Common myeloid progenitor, CD34-positive (primary cell): Measurements from ENCODE around the gene APP.
A peak's percentile ranks its signal among the peaks of the same experiment; 100 is the strongest.

Experiments used
- CTCF ChIA-PET: fragments of 350-600 bp; sonication (Branson Sonifier 250); formaldehyde crosslinking; loops from one replicate; lab custom pipeline; 2021; ENCODE audit warnings: antibody characterized with exemption; lab: Charles Lee
- POLR2A ChIA-PET: fragments of 350-600 bp; sonication (Branson Sonifier 250); formaldehyde crosslinking; loops from one replicate; lab custom pipeline; 2021; ENCODE audit warnings: antibody characterized with exemption; lab: Charles Lee
- DNase-seq, 3 donors: peaks; one replicate each; pipeline versions ENCODE4 v3.0.0 to v3.0.0-alpha.2; 2013
- H3K27ac ChIP-seq, 2 experiments: 1 replicate in 1 of 2; 2 replicates in 1 of 2; pipeline ENCODE4 v1.7.0; 2013; ENCODE audit warnings: inconsistent platforms in 2 of 2, low read length in 2 of 2, mild to moderate bottlenecking in 2 of 2, low read depth in 1 of 2, moderate library complexity in 1 of 2; ENCODE audit not compliant: severe bottlenecking in 2 of 2, insufficient read depth in 1 of 2, poor library complexity in 1 of 2
- H3K27me3 ChIP-seq, 5 experiments: replicated peaks in 2 of 5; 1 replicate in 3 of 5; 2 replicates in 2 of 5; pipeline versions ENCODE4 v1.6.1 to v1.7.0; 2013; ENCODE audit warnings: low read length in 4 of 5, mild to moderate bottlenecking in 2 of 5, moderate library complexity in 2 of 5, inconsistent platforms in 1 of 5; ENCODE audit not compliant: insufficient read depth in 5 of 5, control insufficient read depth in 4 of 5
- H3K36me3 ChIP-seq, 4 experiments: 1 replicate in 2 of 4; 2 replicates in 2 of 4; pipeline versions ENCODE4 v1.6.1 to v1.7.0; 2013; ENCODE audit warnings: low read length in 3 of 4, control low read depth in 1 of 4, mild to moderate bottlenecking in 1 of 4; ENCODE audit not compliant: control insufficient read depth in 4 of 4, insufficient read depth in 4 of 4
- H3K4me1 ChIP-seq, 4 experiments: 1 replicate in 3 of 4; 2 replicates in 1 of 4; pipeline versions ENCODE4 v1.6.1 to v1.7.1; 2013; ENCODE audit warnings: low read length in 3 of 4, mild to moderate bottlenecking in 3 of 4, control low read depth in 1 of 4, inconsistent platforms in 1 of 4, moderate library complexity in 1 of 4; ENCODE audit not compliant: control insufficient read depth in 4 of 4, insufficient read depth in 4 of 4; ENCODE audit errors: control extremely low read depth in 1 of 4
- H3K4me3 ChIP-seq, 7 experiments: 1 replicate in 4 of 7; 2 replicates in 3 of 7; pipeline versions ENCODE4 v1.5.1 to v1.7.0; 2013; ENCODE audit warnings: mild to moderate bottlenecking in 7 of 7, low read length in 6 of 7, moderate library complexity in 6 of 7, inconsistent platforms in 2 of 7, low read depth in 2 of 7, control low read depth in 1 of 7; ENCODE audit not compliant: insufficient read depth in 4 of 7, control insufficient read depth in 1 of 7; ENCODE audit errors: extremely low read depth in 1 of 7
- H3K9me3 ChIP-seq, 5 experiments: 1 replicate in 4 of 5; 2 replicates in 1 of 5; pipeline versions ENCODE4 v1.6.1 to v1.7.1; 2013; ENCODE audit warnings: low read length in 4 of 5, mild to moderate bottlenecking in 2 of 5, inconsistent platforms in 1 of 5, low read depth in 1 of 5, moderate library complexity in 1 of 5; ENCODE audit not compliant: control insufficient read depth in 4 of 5, insufficient read depth in 2 of 5; ENCODE audit errors: control extremely low read depth in 1 of 5
- WGBS: methylation state at CpG from one replicate; pipeline ENCODE4 v1.1.5; 2013; ENCODE audit not compliant: insufficient coverage; 5-methylcytosine and 5-hydroxymethylcytosine counted together

Gene APP

GRCh38 chr21:25863747-25864146, 306.8 kb downstream of the APP start:
- Histone ChIP-seq H3K4me3 (no peak overlapping the region), H3K9me3 (no peaks in the 10 kb centered on the region), H3K4me1 (peaks cover 0 to 1% (median 0%) of the 10 kb centered on the region in 4 experiments), H3K36me3 (no peaks in the 10 kb centered on the region), H3K27me3 (no peaks in the 10 kb centered on the region), H3K27ac (no peak overlapping the region)
- CTCF ChIA-PET = no interaction called here
- 100% methylated on average over 3 of the region's 4 CpGs for WGBS
- POLR2A ChIA-PET = no interaction called here
- DNase-seq = no peak

- H3K36me3 ChIP-seq = no peaks in the 10 kb centered on the region
- no peak for DNase-seq
- peaks cover 0 to 1% (median 0%) of the 10 kb centered on the region in 4 experiments for H3K4me1 ChIP-seq
- POLR2A ChIA-PET = no interaction called here
- H3K27me3 ChIP-seq = no peaks in the 10 kb centered on the region
- H3K27ac ChIP-seq = no peak overlapping the region
- H3K9me3 ChIP-seq = no peaks in the 10 kb centered on the region
- CTCF ChIA-PET = no interaction called here
- H3K4me3 ChIP-seq = no peak overlapping the region
- WGBS = 100% methylated on average over 1 of the region's 1 CpG
Observed at GRCh38 chr21:25863031-25863430, 307.5 kb downstream of the APP start.

GRCh38 chr21:25862596-25862995, 308.0 kb downstream of the APP start:
- H3K4me1 ChIP-seq = peaks cover 0 to 1% (median 0%) of the 10 kb centered on the region in 4 experiments
- WGBS = 80% methylated on average over 1 of the region's 1 CpG
- no peaks in the 10 kb centered on the region for H3K27me3 ChIP-seq
- DNase-seq = peak; percentile 40 to 74 (median 72)
- CTCF ChIA-PET = interaction anchor here (1.4 kb wide), 1 partner anchor 72 kb away, joined by 3 read pairs; no protein-coding TSS in a partner anchor
- H3K9me3 ChIP-seq = no peaks in the 10 kb centered on the region
- POLR2A ChIA-PET = no interaction called here
- no peak overlapping the region for H3K4me3 ChIP-seq
- no peaks in the 10 kb centered on the region for H3K36me3 ChIP-seq
- H3K27ac ChIP-seq = no peak overlapping the region

- H3K4me1 ChIP-seq = peaks cover 0 to 1% (median 0%) of the 10 kb centered on the region in 4 experiments
- DNase-seq = peak in 1 of 3 donors; percentile 7
- H3K27me3 ChIP-seq = no peaks in the 10 kb centered on the region
- H3K27ac ChIP-seq = no peak overlapping the region
- ChIA-PET CTCF (interaction anchor here (0.6 to 1.4 kb wide), 3 partner anchors 19 to 621 kb away, joined by 3 to 4 read pairs (median 4); no protein-coding TSS in a partner anchor), POLR2A (no interaction called here)
- no peaks in the 10 kb centered on the region for H3K36me3 ChIP-seq
- H3K9me3 ChIP-seq = no peaks in the 10 kb centered on the region
- WGBS = 94% methylated on average over 2 of the region's 3 CpGs
- H3K4me3 ChIP-seq = no peak overlapping the region
Observed at GRCh38 chr21:25862112-25862511, 308.5 kb downstream of the APP start.

GRCh38 chr21:25859235-25859929, 311.2 kb downstream of the APP start:
- no peak overlapping the region for H3K4me3 ChIP-seq
- 100% methylated on average over 2 of the region's 5 CpGs for WGBS
- no peaks in the 10 kb centered on the region for H3K4me1 ChIP-seq
- no peak overlapping the region for H3K27ac ChIP-seq
- ChIA-PET CTCF (no interaction called here), POLR2A (no interaction called here)
- no peak for DNase-seq
- no peaks in the 10 kb centered on the region for H3K9me3 ChIP-seq
- no peaks in the 10 kb centered on the region for H3K27me3 ChIP-seq
- no peaks in the 10 kb centered on the region for H3K36me3 ChIP-seq

- Histone ChIP-seq H3K4me1 (no peaks in the 10 kb centered on the region), H3K9me3 (no peaks in the 10 kb centered on the region), H3K36me3 (no peaks in the 10 kb centered on the region), H3K27ac (no peak overlapping the region), H3K27me3 (no peaks in the 10 kb centered on the region), H3K4me3 (no peak overlapping the region)
- POLR2A ChIA-PET = no interaction called here
- CTCF ChIA-PET = no interaction called here
- no peak for DNase-seq
- WGBS = 100% methylated on average over 3 of the region's 3 CpGs
Observed at GRCh38 chr21:25858325-25858724, 312.2 kb downstream of the APP start.

- no peaks in the 10 kb centered on the region for H3K36me3 ChIP-seq
- peaks cover 0 to 1% (median 0%) of the 10 kb centered on the region in 5 experiments for H3K9me3 ChIP-seq
- no peak for DNase-seq
- WGBS = 92% methylated on average over 5 of the region's 6 CpGs
- no peaks in the 10 kb centered on the region for H3K4me1 ChIP-seq
- ChIA-PET POLR2A (no interaction called here), CTCF (no interaction called here)
- H3K4me3 ChIP-seq = no peak overlapping the region
- no peak overlapping the region for H3K27ac ChIP-seq
- H3K27me3 ChIP-seq = no peaks in the 10 kb centered on the region
Observed at GRCh38 chr21:25857308-25858074, 313.1 kb downstream of the APP start.
